Measurements from ENCODE around the gene FBXW11.

DNA sequence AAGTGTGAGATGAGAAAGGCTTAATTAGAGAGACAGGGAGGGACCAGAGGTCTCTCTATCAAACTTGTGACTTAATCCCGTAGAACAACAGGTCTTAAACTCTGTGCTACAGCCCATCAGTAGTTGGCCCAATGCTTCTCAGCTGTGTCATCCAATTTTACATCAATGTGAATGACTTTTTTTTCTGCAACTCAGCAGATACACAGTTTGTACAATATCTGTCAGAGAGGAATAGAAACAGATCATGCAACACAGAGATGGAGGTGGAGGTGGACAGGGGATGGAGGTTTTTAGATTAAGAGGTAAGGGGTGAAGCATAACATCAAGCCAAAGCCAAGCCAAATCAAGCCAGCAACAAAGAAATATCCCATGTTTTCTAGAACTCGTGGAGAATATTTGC lies 43.0 kb downstream of the FBXW11 start:
- TF ChIP-seq POLR2AphosphoS5 (IDR thresholded peaks at IDR 0.05; ENCODE audit: low read depth, low read length) (no peak), FOSL1 (IDR thresholded peaks at IDR 0.05; ENCODE audit: low read depth) (no peak), POLR2A (IDR thresholded peaks at IDR 0.05; ENCODE audit: borderline replicate concordance, extremely low read depth, insufficient read depth, insufficient read length) (no peak), EZH2 (IDR thresholded peaks at IDR 0.05) (no peak), ZNF274 (IDR thresholded peaks at IDR 0.05; ENCODE audit: low read depth, low read length) (no peak)
- TF ChIP-seq, protein P1, sequence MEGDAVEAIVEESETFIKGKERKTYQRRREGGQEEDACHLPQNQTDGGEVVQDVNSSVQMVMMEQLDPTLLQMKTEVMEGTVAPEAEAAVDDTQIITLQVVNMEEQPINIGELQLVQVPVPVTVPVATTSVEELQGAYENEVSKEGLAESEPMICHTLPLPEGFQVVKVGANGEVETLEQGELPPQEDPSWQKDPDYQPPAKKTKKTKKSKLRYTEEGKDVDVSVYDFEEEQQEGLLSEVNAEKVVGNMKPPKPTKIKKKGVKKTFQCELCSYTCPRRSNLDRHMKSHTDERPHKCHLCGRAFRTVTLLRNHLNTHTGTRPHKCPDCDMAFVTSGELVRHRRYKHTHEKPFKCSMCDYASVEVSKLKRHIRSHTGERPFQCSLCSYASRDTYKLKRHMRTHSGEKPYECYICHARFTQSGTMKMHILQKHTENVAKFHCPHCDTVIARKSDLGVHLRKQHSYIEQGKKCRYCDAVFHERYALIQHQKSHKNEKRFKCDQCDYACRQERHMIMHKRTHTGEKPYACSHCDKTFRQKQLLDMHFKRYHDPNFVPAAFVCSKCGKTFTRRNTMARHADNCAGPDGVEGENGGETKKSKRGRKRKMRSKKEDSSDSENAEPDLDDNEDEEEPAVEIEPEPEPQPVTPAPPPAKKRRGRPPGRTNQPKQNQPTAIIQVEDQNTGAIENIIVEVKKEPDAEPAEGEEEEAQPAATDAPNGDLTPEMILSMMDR (IDR thresholded peaks at IDR 0.05 in 2 of 3, conservative IDR thresholded peaks at IDR 0.05 in 1 of 3; ENCODE audit: borderline replicate concordance in 1 of 3, insufficient read depth in 1 of 3, low read depth in 2 of 3, low read length in 2 of 3), result no peak
